ENCODE data around the gene TUBB4A.

TUBB4A gene

DNA sequence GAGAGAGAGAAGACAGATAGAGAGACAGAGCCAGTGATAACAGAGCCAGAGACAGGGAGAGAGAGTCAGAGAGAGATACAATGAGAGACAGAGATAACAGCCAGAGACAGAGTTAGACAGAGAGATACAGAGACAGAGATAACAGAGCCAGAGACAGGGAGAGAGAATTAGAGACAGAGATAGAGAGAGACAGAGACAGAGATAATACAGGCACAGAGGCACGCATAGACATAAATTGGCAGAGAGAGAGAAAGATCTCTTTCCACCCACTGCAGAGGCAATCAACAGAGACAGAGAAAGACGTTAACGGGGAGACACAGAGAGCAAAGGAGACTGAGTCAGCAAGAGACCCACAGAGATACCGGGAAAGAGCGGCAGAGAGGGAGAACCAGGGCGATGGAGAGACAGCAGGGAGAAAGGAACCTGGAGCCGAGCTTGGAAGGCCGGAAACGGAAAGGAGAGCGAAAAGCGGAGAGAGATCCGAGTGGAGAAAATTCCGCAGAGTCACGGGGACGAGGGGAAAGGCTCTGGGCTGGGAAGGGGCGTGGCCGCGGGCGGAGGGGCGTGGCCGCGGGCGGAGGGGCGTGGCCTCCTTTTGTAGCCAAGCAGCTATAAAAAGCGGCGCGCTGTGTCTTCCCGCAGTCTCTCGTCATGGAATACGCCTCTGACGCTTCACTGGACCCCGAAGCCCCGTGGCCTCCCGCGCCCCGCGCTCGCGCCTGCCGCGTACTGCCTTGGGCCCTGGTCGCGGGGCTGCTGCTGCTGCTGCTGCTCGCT is 28.5 kb upstream of the TUBB4A start, which contains the start of gene TNFSF9:
TNFSF9 (plus strand) TSS at position 641 of the 777 bp plus-strand sequence; CDS start at position 652, 11 bp downstream.
- H3K4me3 Mint-ChIP-seq: peak within 1 kb of the TSS; percentile 79 to 87
- H3K4me1 Mint-ChIP-seq: peaks cover 38% of the 10 kb centered on the region
- H3K9me3 Mint-ChIP-seq: no peaks in the 10 kb centered on the region
- peak within 1 kb of the TSS; percentile 26 to 77 for H3K27ac Mint-ChIP-seq
- DNase-seq (peak; percentile 76 to 80), ATAC-seq (peak; percentile 72)
- H3K27me3 Mint-ChIP-seq: peaks cover 50% of the 10 kb centered on the region

DNA sequence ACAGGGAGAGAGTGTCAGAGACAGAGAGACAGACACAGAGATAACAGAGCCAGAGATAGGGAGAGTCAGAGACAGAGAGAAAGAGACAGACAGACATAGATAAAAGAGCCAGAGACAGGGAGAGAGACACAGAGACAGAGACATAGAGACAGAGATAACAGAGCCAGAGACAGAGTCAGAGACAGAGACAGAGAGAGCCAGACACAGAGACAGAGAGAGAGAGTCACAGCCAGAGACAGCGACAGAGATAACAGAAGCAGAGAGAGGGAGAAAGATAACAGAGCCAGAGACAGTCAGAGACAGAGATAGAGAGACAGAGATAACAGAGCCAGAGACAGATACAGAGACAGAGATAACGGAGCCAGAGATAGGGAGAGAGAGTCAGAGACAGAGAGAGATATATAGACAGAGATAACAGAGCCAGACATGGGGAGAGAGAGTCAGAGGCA is 27.9 kb upstream of the TUBB4A start:
- ATAC-seq: no peak
- Mint-ChIP-seq H3K9me3 (no peaks in the 10 kb centered on the region), H3K4me1 (peaks cover 37% of the 10 kb centered on the region), H3K27ac (peak overlapping the region in 1 of 2 donors; percentile 13), H3K27me3 (peaks cover 50% of the 10 kb centered on the region), H3K4me3 (peak overlapping the region; percentile 79 to 87)
- DNase-seq: no peak

DNA sequence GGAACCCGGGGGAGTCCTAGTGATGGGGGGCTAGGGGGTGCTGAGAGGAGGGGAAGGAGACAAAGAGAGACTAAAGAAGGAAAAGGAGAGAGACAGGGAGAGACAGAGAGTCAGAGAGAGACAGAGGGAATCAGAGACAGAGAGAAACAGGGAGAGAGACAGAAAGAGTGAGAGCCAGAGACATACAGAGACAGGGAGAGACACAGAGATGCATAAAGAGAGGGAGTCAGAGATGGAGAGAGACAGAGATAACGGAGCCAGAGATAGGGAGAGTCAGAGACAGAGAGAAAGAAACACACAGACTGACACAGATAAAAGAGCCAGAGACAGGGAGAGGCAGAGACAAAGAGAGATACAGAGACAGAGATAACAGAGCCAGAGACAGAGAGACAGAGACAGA is 27.2 kb upstream of the TUBB4A start:
- H3K4me3 Mint-ChIP-seq: no peak overlapping the region

DNA sequence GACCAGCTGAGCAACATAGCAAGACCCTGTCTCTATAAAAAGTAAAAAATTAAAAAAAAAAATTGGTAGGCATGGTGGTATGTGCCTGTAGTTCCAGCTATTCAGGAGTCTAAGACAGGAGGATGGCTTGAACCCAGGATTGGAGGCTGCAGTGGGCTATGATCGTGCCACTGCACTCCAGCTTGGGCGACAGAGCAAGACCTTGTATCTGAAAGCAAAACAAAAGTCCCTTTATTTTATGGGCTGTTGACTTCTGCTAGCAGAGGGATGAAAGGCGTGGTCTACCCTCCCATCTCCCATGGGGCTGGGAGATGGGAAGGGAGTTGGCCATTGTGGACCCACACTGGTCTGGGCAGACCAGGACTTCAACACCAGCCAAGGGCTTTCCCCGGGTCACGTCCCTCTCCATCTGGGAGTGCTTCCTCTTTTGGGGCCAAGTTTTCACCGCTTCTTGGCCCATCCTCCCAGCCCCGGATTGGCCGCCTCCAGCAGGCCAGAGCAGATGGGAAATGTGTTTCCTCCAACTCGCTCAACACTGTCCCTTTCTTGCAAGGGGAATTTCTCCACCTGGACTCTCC is 26.5 kb upstream of the TUBB4A start:
- no peak overlapping the region for H3K4me3 Mint-ChIP-seq
- no peaks in the 10 kb centered on the region for H3K9me3 Mint-ChIP-seq
- H3K27me3 Mint-ChIP-seq: peaks cover 39% of the 10 kb centered on the region
- H3K4me1 Mint-ChIP-seq: peaks cover 37% of the 10 kb centered on the region
- DNase-seq (no peak), ATAC-seq (no peak)
- no peak overlapping the region for H3K27ac Mint-ChIP-seq

More for the DNA sequence above, 27.2 kb upstream of the TUBB4A start:
- ATAC-seq: no peak
- H3K27me3 Mint-ChIP-seq: peaks cover 46% of the 10 kb centered on the region
- peaks cover 37% of the 10 kb centered on the region for H3K4me1 Mint-ChIP-seq
- no peak for DNase-seq
- H3K9me3 Mint-ChIP-seq: no peaks in the 10 kb centered on the region
- no peak overlapping the region for H3K27ac Mint-ChIP-seq

DNA sequence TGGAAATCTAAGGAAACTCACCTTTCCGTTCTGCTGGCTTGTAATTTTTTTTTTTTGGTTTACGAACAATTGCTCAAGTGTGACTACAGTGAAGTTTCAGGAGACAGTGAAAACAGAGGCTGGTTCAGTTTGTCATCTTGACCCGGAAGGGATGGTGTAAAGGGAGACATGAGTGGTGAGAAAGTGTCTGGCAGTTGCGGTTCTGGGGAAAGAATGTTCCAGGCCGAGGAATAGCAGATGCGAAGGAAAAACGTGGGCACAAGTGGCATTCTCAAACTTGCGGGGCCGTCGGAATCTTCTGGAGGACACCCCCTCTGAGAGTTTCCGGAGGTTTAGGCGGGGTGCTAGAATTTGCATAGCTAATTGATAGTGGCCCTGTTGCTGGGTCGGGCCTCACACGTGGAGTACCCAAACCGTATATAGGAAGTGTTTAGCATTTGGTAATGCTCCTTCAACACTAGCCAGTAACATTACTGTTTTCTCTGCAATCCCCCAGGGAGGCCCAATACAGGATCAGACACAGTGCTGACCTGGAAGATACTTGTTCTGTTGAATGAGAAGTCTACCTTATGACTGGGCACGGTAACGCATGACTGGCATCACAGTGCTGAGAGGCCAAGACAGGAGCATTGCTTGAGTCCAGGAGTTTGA is 25.9 kb upstream of the TUBB4A start:
- no peak overlapping the region for H3K4me3 Mint-ChIP-seq
- DNase-seq (no peak), ATAC-seq (no peak)
- peaks cover 37% of the 10 kb centered on the region for H3K27me3 Mint-ChIP-seq
- H3K9me3 Mint-ChIP-seq: no peaks in the 10 kb centered on the region
- no peak overlapping the region for H3K27ac Mint-ChIP-seq
- peaks cover 35% of the 10 kb centered on the region for H3K4me1 Mint-ChIP-seq

DNA sequence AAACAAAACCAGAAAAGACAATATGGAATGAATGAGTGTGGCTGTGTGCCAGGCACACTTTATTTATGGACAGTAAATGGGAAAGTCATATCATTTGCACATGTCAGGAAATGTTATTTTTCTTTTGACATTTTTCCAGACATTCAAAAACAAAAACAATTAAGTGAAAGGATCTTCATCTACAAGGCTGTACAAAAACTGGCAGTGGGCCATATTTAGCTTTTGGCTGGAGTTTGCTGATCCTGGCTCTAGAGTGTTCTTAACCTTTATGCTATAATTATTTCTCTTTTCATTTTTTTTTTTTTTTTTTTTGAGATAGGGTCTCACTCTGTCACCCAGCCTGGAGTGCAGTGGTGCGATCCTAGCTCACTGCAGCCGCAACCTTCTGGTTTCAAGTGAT is 22.2 kb upstream of the TUBB4A start:
- H3K27me3 Mint-ChIP-seq: peaks cover 4% of the 10 kb centered on the region
- ATAC-seq (no peak), DNase-seq (no peak)
- no peak overlapping the region for H3K4me3 Mint-ChIP-seq
- no peaks in the 10 kb centered on the region for H3K9me3 Mint-ChIP-seq
- H3K27ac Mint-ChIP-seq: no peak overlapping the region
- H3K4me1 Mint-ChIP-seq: peaks cover 23% of the 10 kb centered on the region

DNA sequence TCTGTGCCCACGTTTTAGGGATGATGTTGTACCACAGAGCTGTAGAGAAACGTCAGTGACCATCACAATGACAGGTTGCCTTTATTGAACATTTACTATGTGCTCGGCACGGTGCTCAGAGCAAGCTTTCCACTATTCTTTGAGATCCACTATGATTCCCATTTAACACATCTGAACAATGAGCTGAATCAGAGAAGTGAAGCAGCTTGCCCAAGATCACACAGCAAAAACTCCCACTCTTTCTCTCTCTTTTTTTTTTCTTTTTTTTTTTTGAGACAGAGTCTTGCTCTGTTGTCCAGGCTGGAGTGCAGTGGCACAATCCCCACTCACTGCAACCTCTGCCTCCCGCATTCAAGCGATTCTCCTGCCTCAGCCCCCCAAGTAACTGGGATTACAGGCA is 20.6 kb upstream of the TUBB4A start:
- peak overlapping the region in 1 of 2 donors; percentile 42 for H3K27ac Mint-ChIP-seq
- no peak for ATAC-seq
- no peaks in the 10 kb centered on the region for H3K27me3 Mint-ChIP-seq
- DNase-seq: no peak
- H3K4me1 Mint-ChIP-seq: peaks cover 37% of the 10 kb centered on the region
- H3K4me3 Mint-ChIP-seq: no peak overlapping the region
- peaks cover 0 to 3% of the 10 kb centered on the region in 2 donors for H3K9me3 Mint-ChIP-seq

DNA sequence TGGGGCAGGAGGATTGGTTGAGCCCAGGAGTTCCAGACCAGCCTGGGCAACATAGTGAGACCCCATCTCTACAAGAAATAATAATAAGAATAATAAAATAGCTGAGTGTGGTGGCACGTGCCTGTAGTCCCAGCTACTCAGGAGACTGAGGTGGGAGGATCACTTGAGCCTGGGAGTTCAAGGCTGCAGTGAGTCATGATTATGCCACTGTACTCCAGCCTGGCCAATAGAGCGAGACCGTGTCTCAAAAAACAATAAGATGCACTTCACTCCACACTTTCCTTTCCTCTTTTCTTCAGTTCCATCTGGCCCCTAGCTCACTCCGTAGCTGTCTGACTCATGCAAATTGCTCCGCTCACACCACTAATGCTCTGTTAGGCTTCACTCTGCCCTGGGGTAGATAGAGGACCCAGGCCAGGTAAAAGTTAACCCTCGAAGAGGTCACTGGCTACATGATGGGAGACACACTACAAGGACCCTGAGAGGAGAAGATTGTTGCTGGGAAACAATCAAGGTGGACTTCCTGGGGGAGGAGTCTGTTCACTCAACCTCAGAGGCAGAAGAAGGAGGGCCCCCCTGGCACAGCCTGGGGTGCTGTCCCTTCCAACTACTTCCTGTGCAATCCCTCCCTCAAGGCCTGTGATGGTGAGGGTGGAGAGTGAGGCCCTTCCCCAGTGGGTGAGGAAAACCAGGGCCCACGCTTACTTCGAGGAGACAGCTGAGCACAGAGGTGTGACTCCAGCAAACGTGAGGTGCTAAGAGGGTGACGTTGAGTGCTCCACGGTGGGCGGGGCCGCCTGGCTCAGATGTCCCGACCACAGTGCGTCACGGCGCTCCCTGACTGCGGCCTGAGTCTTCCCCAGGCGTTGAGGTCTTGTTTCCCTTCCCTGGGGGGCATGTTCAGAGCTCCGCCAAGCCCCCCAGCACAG is 19.9 kb upstream of the TUBB4A start:
- ATAC-seq: peak; percentile 72
- peaks cover 44% of the 10 kb centered on the region for H3K4me1 Mint-ChIP-seq
- peak overlapping the region in 1 of 2 donors; percentile 5 for H3K27ac Mint-ChIP-seq
- H3K4me3 Mint-ChIP-seq: peak overlapping the region in 1 of 2 donors; percentile 14
- no peaks in the 10 kb centered on the region for H3K27me3 Mint-ChIP-seq
- H3K9me3 Mint-ChIP-seq: peaks cover 0 to 3% of the 10 kb centered on the region in 2 donors
- peak in 1 of 2 donors; percentile 57 for DNase-seq

DNA sequence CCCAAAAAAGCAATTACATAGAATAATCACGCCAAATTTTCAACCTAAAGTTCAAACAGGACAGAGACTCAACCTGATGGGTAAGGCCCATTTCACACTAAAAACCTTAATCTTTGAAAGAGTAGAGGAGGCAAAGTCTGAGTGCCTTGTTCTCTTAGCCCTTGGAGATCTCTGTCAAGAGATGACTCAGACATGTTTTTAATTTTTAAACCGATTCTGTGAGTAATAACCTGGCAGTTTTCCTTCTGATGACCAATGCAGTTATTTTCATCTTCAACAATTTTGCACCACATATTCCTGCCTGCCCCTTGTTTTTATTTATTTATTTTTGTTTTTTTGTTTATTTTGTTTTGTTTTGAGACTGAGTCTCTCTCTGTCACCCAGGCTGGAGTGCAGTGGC is 17.2 kb upstream of the TUBB4A start:
- DNase-seq (no peak), ATAC-seq (no peak)
- Mint-ChIP-seq H3K4me3 (peak overlapping the region; percentile 38 to 84), H3K27ac (peak overlapping the region in 1 of 2 donors; percentile 61), H3K4me1 (peaks cover 61% of the 10 kb centered on the region), H3K27me3 (no peaks in the 10 kb centered on the region), H3K9me3 (peaks cover 0 to 3% of the 10 kb centered on the region in 2 donors)

DNA sequence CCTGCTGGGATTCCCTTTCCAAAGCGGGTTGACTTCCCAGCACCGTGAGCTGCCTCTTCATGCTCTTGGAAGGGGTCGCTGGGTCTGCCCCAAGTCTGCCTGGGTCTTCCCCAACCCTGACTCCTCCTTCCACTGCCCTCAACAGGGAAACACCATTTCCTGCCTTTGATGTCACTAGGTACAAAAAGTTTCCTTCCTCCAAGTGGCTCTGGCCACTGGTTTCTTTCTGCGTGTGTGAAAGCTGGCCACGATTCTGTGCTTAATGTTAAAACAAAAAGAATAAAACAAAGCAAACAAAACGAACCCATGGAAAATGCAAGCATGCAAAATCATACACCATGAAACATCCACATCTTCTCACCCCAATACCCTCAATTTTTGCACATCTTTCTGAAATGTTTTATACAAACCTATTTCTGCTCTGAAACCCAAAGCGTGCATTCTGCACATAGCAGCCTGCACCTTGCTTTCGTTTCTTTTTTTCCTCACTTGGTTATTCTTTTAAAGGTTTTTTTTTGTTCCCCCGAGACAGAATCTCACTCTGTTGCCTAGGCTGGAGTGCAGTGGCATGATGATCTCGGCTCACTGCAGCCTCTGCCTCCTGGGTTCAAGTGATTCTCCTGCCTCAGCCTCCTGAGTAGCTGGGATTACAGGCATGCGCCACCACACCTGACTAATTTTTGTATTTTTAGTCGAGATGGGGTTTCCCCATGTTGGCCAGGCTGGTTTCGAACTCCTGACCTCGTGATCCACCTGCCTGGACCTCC is 16.2 kb upstream of the TUBB4A start:
- peak; percentile 36 to 69 for DNase-seq
- no peaks in the 10 kb centered on the region for H3K27me3 Mint-ChIP-seq

DNA sequence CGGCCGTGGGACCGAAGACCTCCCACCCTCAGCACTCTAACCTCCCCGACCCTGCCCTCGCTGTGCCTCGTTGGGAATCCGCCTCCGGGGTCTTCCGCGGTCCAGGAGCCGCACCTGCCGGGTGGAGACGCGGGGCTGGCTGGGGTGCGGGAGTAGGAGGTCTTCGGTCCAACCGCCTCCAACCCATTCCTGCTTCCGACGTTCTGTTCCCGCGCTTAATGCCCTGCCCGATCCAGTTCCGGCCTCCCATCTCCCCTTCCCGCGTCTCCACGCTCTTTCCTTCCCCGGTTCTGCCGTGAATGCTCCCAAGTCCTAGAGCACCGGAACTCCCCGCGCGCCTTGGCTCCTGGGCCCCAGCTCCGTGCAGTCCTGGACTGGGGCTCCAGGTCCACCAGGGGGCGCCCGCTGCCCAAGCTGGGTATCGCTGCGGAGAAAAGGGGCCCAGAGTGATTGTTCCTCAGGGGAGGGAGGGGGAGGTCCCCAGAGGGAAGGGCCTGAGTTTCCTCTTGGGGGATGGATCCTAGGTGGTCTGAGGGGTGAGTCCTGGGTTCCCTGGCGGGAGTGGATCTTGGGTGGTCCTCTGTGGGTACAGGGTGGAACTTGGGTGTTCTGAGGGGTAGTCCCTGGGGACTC is 14.7 kb upstream of the TUBB4A start:
- H3K4me3 Mint-ChIP-seq: peak overlapping the region; percentile 93 to 94
- H3K27ac Mint-ChIP-seq: peak overlapping the region; percentile 5 to 54
- peaks cover 51% of the 10 kb centered on the region for H3K4me1 Mint-ChIP-seq
- DNase-seq (peak; percentile 93), ATAC-seq (peak; percentile 90)
- H3K9me3 Mint-ChIP-seq: peaks cover 0 to 3% of the 10 kb centered on the region in 2 donors
- no peaks in the 10 kb centered on the region for H3K27me3 Mint-ChIP-seq

More for the DNA sequence above, 16.2 kb upstream of the TUBB4A start:
- peak; percentile 45 for ATAC-seq
- peaks cover 61% of the 10 kb centered on the region for H3K4me1 Mint-ChIP-seq
- H3K4me3 Mint-ChIP-seq: peak overlapping the region; percentile 84 to 93
- peaks cover 0 to 3% of the 10 kb centered on the region in 2 donors for H3K9me3 Mint-ChIP-seq
- peak overlapping the region; percentile 5 to 69 for H3K27ac Mint-ChIP-seq

DNA sequence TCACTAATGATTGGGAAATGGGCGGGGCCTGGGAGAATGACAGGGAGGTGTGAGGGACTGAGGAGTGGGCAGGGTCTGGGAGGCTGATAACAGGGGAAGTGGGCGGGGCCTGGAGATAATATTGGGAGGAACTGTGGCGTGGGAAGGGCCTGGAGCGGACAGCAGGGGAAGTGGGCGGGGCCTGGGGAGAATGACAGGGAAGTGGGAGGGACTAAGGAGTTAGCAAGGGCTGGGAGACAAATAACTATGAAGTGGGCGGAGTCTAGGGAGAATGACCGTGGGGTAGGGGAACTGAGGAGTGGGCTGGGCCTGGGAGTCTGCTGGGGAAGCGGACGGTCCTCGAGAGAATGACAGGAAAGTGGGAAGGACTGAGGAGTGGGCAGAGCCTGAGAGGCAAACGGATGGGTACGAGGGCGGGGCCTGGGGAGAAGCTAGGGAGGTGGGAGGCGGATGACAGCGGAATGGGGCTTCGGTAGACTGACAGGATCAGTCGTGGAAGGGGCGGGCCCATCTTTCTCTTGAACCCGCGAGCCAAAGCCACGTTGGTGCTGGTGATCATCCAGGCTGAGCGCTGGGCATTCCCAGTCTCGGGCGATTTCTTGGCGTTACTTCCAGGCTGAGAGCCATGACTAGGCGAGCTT is 14.0 kb upstream of the TUBB4A start:
- H3K4me1 Mint-ChIP-seq: peaks cover 49% of the 10 kb centered on the region
- H3K4me3 Mint-ChIP-seq: peak overlapping the region; percentile 93 to 94
- DNase-seq (peak; percentile 69 to 79), ATAC-seq (peak; percentile 71)
- H3K27ac Mint-ChIP-seq: peak overlapping the region; percentile 51 to 92
- no peaks in the 10 kb centered on the region for H3K27me3 Mint-ChIP-seq
- H3K9me3 Mint-ChIP-seq: peaks cover 0 to 3% of the 10 kb centered on the region in 2 donors

DNA sequence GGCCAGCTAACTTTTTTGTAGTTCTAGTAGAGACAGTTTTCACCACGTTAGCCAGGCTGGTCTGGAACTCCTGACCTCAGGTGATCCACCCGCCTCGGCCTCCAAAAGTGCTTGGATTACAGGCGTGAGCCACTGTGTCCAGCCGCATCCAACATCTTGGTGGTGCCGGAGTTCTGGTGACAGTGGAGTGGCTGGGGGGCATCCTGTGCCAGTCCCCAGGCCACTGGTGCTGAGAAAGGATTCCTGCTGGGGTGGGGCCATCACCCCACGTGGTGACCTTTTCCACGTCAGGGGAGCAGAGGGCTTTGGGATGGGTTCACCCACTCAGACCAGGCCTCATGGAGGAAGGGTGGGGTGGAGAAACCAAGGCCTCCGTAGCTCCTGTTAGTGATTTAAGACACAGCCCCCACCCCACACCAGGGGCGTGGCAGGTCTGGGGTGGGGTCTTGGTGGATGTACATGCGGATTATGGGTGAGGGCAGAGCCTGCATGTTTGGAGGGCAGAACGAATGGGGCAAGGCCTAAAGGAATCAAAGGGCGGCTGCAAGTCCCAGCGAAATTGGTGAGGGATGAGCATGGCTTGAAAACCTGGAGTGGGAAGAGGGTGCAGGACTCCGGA is 12.9 kb upstream of the TUBB4A start:
- H3K4me3 Mint-ChIP-seq: peak overlapping the region; percentile 51 to 67
- DNase-seq (no peak), ATAC-seq (no peak)
- no peaks in the 10 kb centered on the region for H3K27me3 Mint-ChIP-seq
- no peak overlapping the region for H3K27ac Mint-ChIP-seq
- H3K4me1 Mint-ChIP-seq: peaks cover 46% of the 10 kb centered on the region
- H3K9me3 Mint-ChIP-seq: peaks cover 0 to 3% of the 10 kb centered on the region in 2 donors
